Measurements from ENCODE around the gene NKD2. TPM values are rescaled to one million over a fixed set of nuclear protein-coding genes. Genes with fewer than 3 reads are reported as not detected.
"Not testable (repeated sequence)": the region's sequence is repeated elsewhere in the genome, so short reads cannot be mapped to it uniquely, and the experiment has no call there.

Gene NKD2
- polyA plus RNA-seq, 1 donor (not counting 4 experiments of a cell fraction or from before 2014, with no cell fraction given): not detected

GRCh38 chr5:1080432-1080831 is 71.8 kb downstream of the NKD2 start:
- H3K4me3 ChIP-seq (ENCODE audit: control insufficient read depth in 2 of 3, extremely low read depth in 1 of 3, insufficient read depth in 2 of 3, low read depth in 1 of 3, low read length in 3 of 3): no peak overlapping the region
- no peaks in the 10 kb centered on the region for H3K36me3 ChIP-seq (ENCODE audit: control insufficient read depth in 2 of 2, extremely low read depth in 1 of 2, insufficient read depth in 2 of 2, low read length in 2 of 2)
- no peak for TF ChIP-seq CTCF (optimal IDR thresholded peaks at IDR 0.05 in 1 of 3, IDR thresholded peaks at IDR 0.05 in 1 of 3, conservative IDR thresholded peaks at IDR 0.05 in 1 of 3; ENCODE audit: extremely low read depth in 1 of 3, insufficient read depth in 2 of 3, low read length in 3 of 3)
- no peak for TF ChIP-seq EZH2 (IDR thresholded peaks at IDR 0.05; ENCODE audit: low read length)
- no peaks in the 10 kb centered on the region for H3K9me3 ChIP-seq (ENCODE audit: control insufficient read depth, low read depth, low read length)
- H3K9ac ChIP-seq (ENCODE audit: control insufficient read depth, extremely low read depth, insufficient read depth, low read length): no peak overlapping the region
- dilution Hi-C loops (cut with MboI; ENCODE audit: extremely low pct_ligation_motif_present, low sequenced_read_pairs): no loop called here
- H4K20me1 ChIP-seq (ENCODE audit: control insufficient read depth, extremely low read depth, insufficient read depth, low read length): no peaks in the 10 kb centered on the region
- no peaks in the 10 kb centered on the region for H3K9me1 ChIP-seq (ENCODE audit: control insufficient read depth, extremely low read depth, insufficient read depth, low read length)
- DNase-seq (ENCODE audit: low read depth, low spot score) (no peak), FAIRE-seq (no peak)
- H3K4me1 ChIP-seq (ENCODE audit: control insufficient read depth, extremely low read depth, insufficient read depth, low read length): no peaks in the 10 kb centered on the region
- H3K4me2 ChIP-seq (ENCODE audit: control insufficient read depth, extremely low read depth, insufficient read depth, low read depth, low read length): no peak overlapping the region
- no peaks in the 10 kb centered on the region for H3K27me3 ChIP-seq (ENCODE audit: control insufficient read depth, extremely low read depth, insufficient read depth, low read length)
- no peak overlapping the region for H2AFZ ChIP-seq (ENCODE audit: control insufficient read depth, low read length)
- H3K79me2 ChIP-seq (ENCODE audit: control insufficient read depth, insufficient read depth, low read length): no peaks in the 10 kb centered on the region
- H3K27ac ChIP-seq (ENCODE audit: control insufficient read depth, insufficient read depth, low read length): no peak overlapping the region

GRCh38 chr5:1081519-1081918 is 72.9 kb downstream of the NKD2 start:
- Histone ChIP-seq H3K79me2 (ENCODE audit: control insufficient read depth, insufficient read depth, low read length) (no peaks in the 10 kb centered on the region), H3K4me2 (ENCODE audit: control insufficient read depth, extremely low read depth, insufficient read depth, low read depth, low read length) (no peak overlapping the region), H3K4me3 (ENCODE audit: control insufficient read depth in 2 of 3, extremely low read depth in 1 of 3, insufficient read depth in 2 of 3, low read depth in 1 of 3, low read length in 3 of 3) (no peak overlapping the region), H3K27me3 (ENCODE audit: control insufficient read depth, extremely low read depth, insufficient read depth, low read length) (no peaks in the 10 kb centered on the region), H3K9ac (ENCODE audit: control insufficient read depth, extremely low read depth, insufficient read depth, low read length) (no peak overlapping the region), H2AFZ (ENCODE audit: control insufficient read depth, low read length) (no peak overlapping the region), H3K9me3 (ENCODE audit: control insufficient read depth, low read depth, low read length) (no peaks in the 10 kb centered on the region), H3K36me3 (ENCODE audit: control insufficient read depth in 2 of 2, extremely low read depth in 1 of 2, insufficient read depth in 2 of 2, low read length in 2 of 2) (no peaks in the 10 kb centered on the region), H4K20me1 (ENCODE audit: control insufficient read depth, extremely low read depth, insufficient read depth, low read length) (no peaks in the 10 kb centered on the region), H3K9me1 (ENCODE audit: control insufficient read depth, extremely low read depth, insufficient read depth, low read length) (no peaks in the 10 kb centered on the region), H3K27ac (ENCODE audit: control insufficient read depth, insufficient read depth, low read length) (no peak overlapping the region), H3K4me1 (ENCODE audit: control insufficient read depth, extremely low read depth, insufficient read depth, low read length) (no peaks in the 10 kb centered on the region)
- no peak for DNase-seq (ENCODE audit: low read depth, low spot score)
- dilution Hi-C loops (cut with MboI; ENCODE audit: extremely low pct_ligation_motif_present, low sequenced_read_pairs): no loop called here
- FAIRE-seq: no peak
- TF ChIP-seq EZH2 (IDR thresholded peaks at IDR 0.05; ENCODE audit: low read length): no peak

GRCh38 chr5:1083026-1083425 is 74.4 kb downstream of the NKD2 start:
- FAIRE-seq; H3K9ac ChIP-seq (ENCODE audit: control insufficient read depth, extremely low read depth, insufficient read depth, low read length); DNase-seq (ENCODE audit: low read depth, low spot score); H3K9me1 ChIP-seq (ENCODE audit: control insufficient read depth, extremely low read depth, insufficient read depth, low read length); H3K27me3 ChIP-seq (ENCODE audit: control insufficient read depth, extremely low read depth, insufficient read depth, low read length); H3K27ac ChIP-seq (ENCODE audit: control insufficient read depth, insufficient read depth, low read length); H3K9me3 ChIP-seq (ENCODE audit: control insufficient read depth, low read depth, low read length); H3K4me1 ChIP-seq (ENCODE audit: control insufficient read depth, extremely low read depth, insufficient read depth, low read length); H3K36me3 ChIP-seq (ENCODE audit: control insufficient read depth in 2 of 2, extremely low read depth in 1 of 2, insufficient read depth in 2 of 2, low read length in 2 of 2); H3K79me2 ChIP-seq (ENCODE audit: control insufficient read depth, insufficient read depth, low read length); H3K4me2 ChIP-seq (ENCODE audit: control insufficient read depth, extremely low read depth, insufficient read depth, low read depth, low read length); H3K4me3 ChIP-seq (ENCODE audit: control insufficient read depth in 2 of 3, extremely low read depth in 1 of 3, insufficient read depth in 2 of 3, low read depth in 1 of 3, low read length in 3 of 3); H4K20me1 ChIP-seq (ENCODE audit: control insufficient read depth, extremely low read depth, insufficient read depth, low read length); dilution Hi-C loops (cut with MboI; ENCODE audit: extremely low pct_ligation_motif_present, low sequenced_read_pairs); H2AFZ ChIP-seq (ENCODE audit: control insufficient read depth, low read length): not testable (repeated sequence)
